Measurements from ENCODE around the gene NUDCD2. TPM values are rescaled to one million over a fixed set of nuclear protein-coding genes. Genes with fewer than 3 reads are reported as not detected.

NUDCD2 gene, protein sequence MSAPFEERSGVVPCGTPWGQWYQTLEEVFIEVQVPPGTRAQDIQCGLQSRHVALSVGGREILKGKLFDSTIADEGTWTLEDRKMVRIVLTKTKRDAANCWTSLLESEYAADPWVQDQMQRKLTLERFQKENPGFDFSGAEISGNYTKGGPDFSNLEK
- 10 to 100 TPM; 17.9 to 34.0 (median 27.1) TPM for total RNA-seq
- polyA plus RNA-seq = 10 to 100 TPM; 58.8 to 62.8 TPM
- total RNA-seq = 17.4 reads per million, percentile 47 among the genes with 10 or more reads in this experiment

DNA sequence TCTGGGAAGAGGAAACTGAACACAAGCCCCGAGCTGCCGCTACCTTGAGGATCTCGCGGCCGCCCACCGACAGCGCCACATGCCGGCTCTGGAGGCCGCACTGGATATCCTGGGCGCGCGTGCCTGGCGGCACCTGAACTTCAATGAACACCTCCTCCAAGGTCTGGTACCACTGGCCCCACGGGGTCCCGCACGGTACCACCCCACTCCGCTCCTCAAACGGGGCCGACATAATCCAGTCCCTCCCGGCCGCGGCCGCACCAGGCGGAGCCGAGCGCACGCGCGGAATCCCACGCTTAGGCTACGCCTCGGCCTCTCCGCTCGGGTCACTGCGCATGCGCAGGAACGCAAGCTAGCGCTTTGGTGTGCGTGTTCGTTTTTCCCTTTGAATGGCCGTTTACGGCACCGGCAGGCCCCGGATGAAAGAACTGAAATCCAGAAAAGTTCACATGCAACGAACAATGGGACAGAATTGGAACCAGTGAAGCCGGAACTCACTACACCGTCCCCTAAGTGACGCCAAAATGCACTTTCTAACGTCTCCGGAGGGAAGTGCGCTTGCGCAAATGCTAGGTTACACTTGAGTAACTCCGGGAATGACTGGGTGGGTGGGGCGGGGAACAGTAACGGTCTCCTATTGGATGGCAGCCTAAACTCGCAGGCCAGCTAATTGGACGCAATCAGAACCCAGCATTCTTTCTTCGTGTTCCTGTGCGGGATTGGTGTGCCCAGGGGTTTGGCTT lies at the start of gene NUDCD2:
Gene NUDCD2 (minus strand): TSS at position 284 of the 743 bp plus-strand sequence. CDS start 52 bp downstream, at position 232.
- peaks cover 6 to 24% (median 16%) of the 10 kb centered on the region in 5 donors for H3K36me3 Mint-ChIP-seq
- peaks cover 19 to 63% (median 54%) of the 10 kb centered on the region in 7 donors for H3K4me1 Mint-ChIP-seq
- no peaks in the 10 kb centered on the region for H3K27me3 ChIP-seq (ENCODE audit: control insufficient read depth in 2 of 2, insufficient read depth in 2 of 2, low read length in 2 of 2)

DNA sequence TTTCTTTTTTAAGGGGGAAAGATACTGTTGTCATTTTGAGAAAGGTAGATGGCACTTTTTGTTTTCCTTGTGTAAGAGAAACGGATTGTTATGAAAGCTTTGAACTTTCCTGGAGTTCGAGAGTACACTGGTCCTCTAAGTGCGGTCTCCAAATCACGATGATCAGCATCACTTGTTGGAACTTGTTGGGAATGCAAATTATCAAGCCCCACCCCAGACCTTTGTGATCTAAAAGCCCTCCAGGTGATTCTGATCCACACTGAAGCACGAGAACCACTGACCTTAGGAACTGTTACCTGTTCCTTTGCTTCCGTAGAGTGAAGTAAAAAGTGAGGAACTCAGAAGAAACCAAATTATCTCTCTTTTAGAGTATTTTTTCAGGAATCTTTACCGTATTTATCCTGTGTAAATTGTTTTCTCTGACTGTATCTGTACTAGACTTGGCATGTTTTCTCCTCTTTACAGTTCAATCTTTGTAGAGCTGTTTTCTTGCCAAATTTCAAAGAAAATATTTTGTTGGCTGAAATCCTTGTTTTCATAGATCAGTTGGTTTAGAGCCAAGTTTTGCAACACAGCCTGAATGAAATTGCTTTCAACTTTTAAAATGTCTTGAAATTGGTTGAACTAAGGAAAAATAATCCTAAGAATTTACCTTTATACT lies 49.5 kb upstream of the NUDCD2 start:
- Mint-ChIP-seq H3K27me3 (peaks cover 0 to 6% (median 0%) of the 10 kb centered on the region in 5 donors), H3K4me1 (peaks cover 40 to 75% (median 63%) of the 10 kb centered on the region in 7 donors), H3K36me3 (peaks cover 0 to 19% (median 9%) of the 10 kb centered on the region in 5 donors), H3K4me3 (peak overlapping the region; percentile 79 to 99 (median 98)), H3K27ac (peak overlapping the region; percentile 76 to 100 (median 99)), H3K9me3 (no peaks in the 10 kb centered on the region)
- DNase-seq = peak in 2 of 9 donors; percentile 8 to 19
- no peak for ATAC-seq
- Histone ChIP-seq H3K4me1 (ENCODE audit: control insufficient read depth in 2 of 2, insufficient read depth in 2 of 2, low read length in 2 of 2) (peaks cover 47% of the 10 kb centered on the region in 2 donors), H3K36me3 (ENCODE audit: control insufficient read depth in 2 of 3, insufficient read depth in 3 of 3, low read length in 3 of 3) (peaks cover 4 to 26% (median 8%) of the 10 kb centered on the region in 3 experiments), H3K9me3 (ENCODE audit: control insufficient read depth in 2 of 3, low read length in 3 of 3) (no peaks in the 10 kb centered on the region), H3K27me3 (ENCODE audit: control insufficient read depth in 2 of 2, insufficient read depth in 2 of 2, low read length in 2 of 2) (no peaks in the 10 kb centered on the region), H3K4me3 (ENCODE audit: low read length) (peak overlapping the region; percentile 46), H3K27ac (ENCODE audit: low read depth, low read length) (peak overlapping the region; percentile 93)
- intact Hi-C loops (cut with micrococcal nuclease) = no loop called here
- ChIA-PET POLR2A (interaction anchor here (0.8 to 9.6 kb wide), 4 partner anchors 31 to 78 kb away, joined by 3 to 238 read pairs (median 5); partner anchors contain the start of genes CCNG1, HMMR and NUDCD2), CTCF (no interaction called here)

More for the DNA sequence above, at the start of gene NUDCD2:
- Mint-ChIP-seq H3K9me3 (peaks cover 0 to 6% (median 0%) of the 10 kb centered on the region in 11 donors), H3K4me3 (peak within 1 kb of the TSS; percentile 90 to 99 (median 97)), H3K27me3 (no peaks in the 10 kb centered on the region), H3K27ac (peak within 1 kb of the TSS; percentile 99 to 100 (median 99))
- Histone ChIP-seq H3K27ac (ENCODE audit: low read depth, low read length) (peak within 1 kb of the TSS; percentile 98), H3K4me3 (ENCODE audit: low read length) (peak within 1 kb of the TSS; percentile 91), H3K36me3 (ENCODE audit: control insufficient read depth in 2 of 3, insufficient read depth in 3 of 3, low read length in 3 of 3) (peaks cover 0 to 9% (median 2%) of the 10 kb centered on the region in 3 experiments), H3K4me1 (ENCODE audit: control insufficient read depth in 2 of 2, insufficient read depth in 2 of 2, low read length in 2 of 2) (peaks cover 8 to 23% of the 10 kb centered on the region in 2 donors), H3K9me3 (ENCODE audit: control insufficient read depth in 2 of 3, low read length in 3 of 3) (no peaks in the 10 kb centered on the region)
- ChIA-PET CTCF (interaction anchor here (0.9 to 3.4 kb wide), 9 partner anchors 15 to 51 kb away, joined by 3 to 18 read pairs (median 4); partner anchors contain the start of genes CCNG1 and MAT2B), POLR2A (interaction anchor here (0.6 to 9.7 kb wide), 17 partner anchors 8 to 445 kb away, joined by 3 to 238 read pairs (median 6); partner anchors contain the start of genes CCNG1 and MAT2B)
- ATAC-seq (peak; percentile 89), DNase-seq (peak; percentile 94 to 99 (median 98))
- intact Hi-C loops (cut with micrococcal nuclease) = loop anchor here (1.0 kb wide), 4 partner anchors 10 to 45 kb away; partner anchors contain the start of genes CCNG1 (in 2 of the 2) and MAT2B (in 2 of the 2)

DNA sequence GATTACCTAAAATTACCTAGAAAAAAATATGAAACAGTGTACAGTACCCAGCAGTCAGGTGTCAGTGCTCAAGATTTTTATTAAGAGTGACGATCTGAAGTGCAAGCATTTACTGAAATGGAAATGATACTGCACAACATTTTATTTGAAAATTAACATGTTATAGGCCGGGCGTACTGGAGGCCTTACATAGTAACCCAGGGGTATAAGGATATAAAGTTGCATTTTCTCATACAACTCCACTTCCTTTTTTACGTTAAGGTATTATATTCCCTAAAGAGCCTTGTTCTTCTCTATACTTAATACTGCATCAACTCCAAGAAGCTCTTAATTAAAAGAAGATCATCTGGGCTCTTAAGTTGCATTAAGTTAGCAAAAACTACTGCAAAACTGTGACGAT lies 48.9 kb upstream of the NUDCD2 start:
- Mint-ChIP-seq H3K27ac (peak overlapping the region; percentile 76 to 100 (median 99)), H3K27me3 (peaks cover 0 to 6% (median 0%) of the 10 kb centered on the region in 5 donors), H3K4me1 (peaks cover 40 to 69% (median 68%) of the 10 kb centered on the region in 7 donors), H3K9me3 (no peaks in the 10 kb centered on the region), H3K4me3 (peak overlapping the region; percentile 79 to 99 (median 98)), H3K36me3 (peaks cover 0 to 19% (median 9%) of the 10 kb centered on the region in 5 donors)
- no peaks in the 10 kb centered on the region for H3K9me3 ChIP-seq (ENCODE audit: control insufficient read depth in 2 of 3, low read length in 3 of 3)
- peak in 1 of 9 donors; percentile 5 for DNase-seq
- no peak for ATAC-seq
- intact Hi-C loops (cut with micrococcal nuclease) = no loop called here
- no peaks in the 10 kb centered on the region for H3K27me3 ChIP-seq (ENCODE audit: control insufficient read depth in 2 of 2, insufficient read depth in 2 of 2, low read length in 2 of 2)
- H3K27ac ChIP-seq (ENCODE audit: low read depth, low read length) = peak overlapping the region; percentile 93
- H3K4me3 ChIP-seq (ENCODE audit: low read length) = peak overlapping the region; percentile 46
- ChIA-PET POLR2A (interaction anchor here (0.6 to 9.6 kb wide), 4 partner anchors 50 to 77 kb away, joined by 4 to 238 read pairs (median 5); partner anchors contain the start of genes CCNG1, HMMR and NUDCD2), CTCF (interaction anchor here (1.0 kb wide), 1 partner anchor 35 kb away, joined by 5 read pairs; no protein-coding TSS in a partner anchor)
- peaks cover 3 to 21% (median 5%) of the 10 kb centered on the region in 3 experiments for H3K36me3 ChIP-seq (ENCODE audit: control insufficient read depth in 2 of 3, insufficient read depth in 3 of 3, low read length in 3 of 3)
- H3K4me1 ChIP-seq (ENCODE audit: control insufficient read depth in 2 of 2, insufficient read depth in 2 of 2, low read length in 2 of 2) = peaks cover 47% of the 10 kb centered on the region in 2 donors

DNA sequence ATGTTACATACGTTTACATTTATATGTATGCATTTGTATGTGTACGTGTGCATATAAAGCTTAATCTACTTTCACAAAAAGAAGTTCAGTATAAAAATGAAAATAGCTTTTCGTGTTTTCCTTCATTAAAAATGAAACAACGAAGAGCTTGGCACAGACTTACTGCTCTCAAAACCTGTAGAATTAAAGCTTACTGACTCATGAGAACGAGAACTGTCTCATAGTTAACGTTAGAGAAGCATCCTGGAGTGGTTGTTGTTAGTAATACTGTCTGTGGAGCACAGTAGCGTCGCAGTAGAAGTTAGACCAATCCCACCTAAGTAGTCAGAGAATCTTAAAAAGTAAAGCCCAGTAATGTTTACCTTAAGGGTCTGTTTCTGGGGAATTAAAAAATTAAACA lies 46.8 kb upstream of the NUDCD2 start:
- CTCF ChIA-PET = interaction anchor here (0.6 to 1.7 kb wide), 2 partner anchors 52 to 60 kb away, joined by 3 to 4 read pairs; no protein-coding TSS in a partner anchor
- Histone ChIP-seq H3K27me3 (ENCODE audit: control insufficient read depth in 2 of 2, insufficient read depth in 2 of 2, low read length in 2 of 2) (no peaks in the 10 kb centered on the region), H3K4me1 (ENCODE audit: control insufficient read depth in 2 of 2, insufficient read depth in 2 of 2, low read length in 2 of 2) (peaks cover 33 to 39% of the 10 kb centered on the region in 2 donors), H3K9me3 (ENCODE audit: control insufficient read depth in 2 of 3, low read length in 3 of 3) (no peaks in the 10 kb centered on the region), H3K27ac (ENCODE audit: low read depth, low read length) (peak overlapping the region; percentile 93), H3K4me3 (ENCODE audit: low read length) (peak overlapping the region; percentile 85), H3K36me3 (ENCODE audit: control insufficient read depth in 2 of 3, insufficient read depth in 3 of 3, low read length in 3 of 3) (peaks cover 0 to under 1% (median 0%) of the 10 kb centered on the region in 3 experiments)
- H3K27ac Mint-ChIP-seq = peak overlapping the region; percentile 97 to 100 (median 99)
- H3K27me3 Mint-ChIP-seq = peaks cover 0 to 6% (median 0%) of the 10 kb centered on the region in 5 donors
- peak overlapping the region; percentile 84 to 99 (median 98) for H3K4me3 Mint-ChIP-seq
- no peak for ATAC-seq
- POLR2A ChIA-PET = interaction anchor here (0.9 to 9.6 kb wide), 6 partner anchors 15 to 69 kb away, joined by 3 to 238 read pairs (median 10); partner anchors contain the start of genes CCNG1, HMMR and NUDCD2
- peaks cover 37 to 65% (median 58%) of the 10 kb centered on the region in 7 donors for H3K4me1 Mint-ChIP-seq
- intact Hi-C loops (cut with micrococcal nuclease) = loop anchor here in 1 of 2 donors (1.0 kb wide), 2 partner anchors 12 to 58 kb away; no protein-coding TSS in a partner anchor
- peaks cover 0 to 11% (median 4%) of the 10 kb centered on the region in 5 donors for H3K36me3 Mint-ChIP-seq
- no peaks in the 10 kb centered on the region for H3K9me3 Mint-ChIP-seq
- peak in 3 of 9 donors; percentile 11 to 29 (median 23) for DNase-seq

DNA sequence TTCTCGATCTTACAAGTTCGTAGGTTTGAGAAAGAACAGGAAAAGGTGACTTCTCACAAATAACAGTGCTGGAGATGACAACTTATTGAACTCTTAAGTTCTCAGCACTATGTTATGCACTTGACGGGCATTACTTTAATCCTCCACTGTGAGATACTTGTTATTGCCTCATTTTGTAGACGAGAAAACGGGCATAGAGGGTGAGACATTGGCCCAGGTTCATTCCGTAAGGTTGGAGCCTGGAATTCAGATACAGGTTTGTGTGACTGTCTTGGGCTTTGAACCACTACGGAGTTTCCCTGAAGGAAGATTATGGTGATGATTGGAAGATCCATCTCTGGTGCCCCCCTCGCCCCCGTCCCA lies 46.2 kb upstream of the NUDCD2 start:
- H3K27me3 Mint-ChIP-seq = peaks cover 0 to 6% (median 0%) of the 10 kb centered on the region in 5 donors
- Histone ChIP-seq H3K4me1 (ENCODE audit: control insufficient read depth in 2 of 2, insufficient read depth in 2 of 2, low read length in 2 of 2) (peaks cover 31 to 37% of the 10 kb centered on the region in 2 donors), H3K27ac (ENCODE audit: low read depth, low read length) (peak overlapping the region; percentile 93), H3K27me3 (ENCODE audit: control insufficient read depth in 2 of 2, insufficient read depth in 2 of 2, low read length in 2 of 2) (no peaks in the 10 kb centered on the region), H3K36me3 (ENCODE audit: control insufficient read depth in 2 of 3, insufficient read depth in 3 of 3, low read length in 3 of 3) (no peaks in the 10 kb centered on the region), H3K4me3 (ENCODE audit: low read length) (peak overlapping the region; percentile 85), H3K9me3 (ENCODE audit: control insufficient read depth in 2 of 3, low read length in 3 of 3) (no peaks in the 10 kb centered on the region)
- peak overlapping the region; percentile 97 to 100 (median 99) for H3K27ac Mint-ChIP-seq
- intact Hi-C loops (cut with micrococcal nuclease) = loop anchor here in 1 of 2 donors (1.0 kb wide), 2 partner anchors 12 to 58 kb away; no protein-coding TSS in a partner anchor
- ChIA-PET CTCF (interaction anchor here (0.6 to 2.1 kb wide), 2 partner anchors 33 to 60 kb away, joined by 3 to 6 read pairs; no protein-coding TSS in a partner anchor), POLR2A (interaction anchor here (0.8 to 9.6 kb wide), 16 partner anchors 8 to 71 kb away, joined by 3 to 238 read pairs (median 6); partner anchors contain the start of genes CCNG1, HMMR and NUDCD2)
- peak; percentile 10 for ATAC-seq
- peak overlapping the region; percentile 84 to 99 (median 98) for H3K4me3 Mint-ChIP-seq
- peaks cover 0 to 10% (median 4%) of the 10 kb centered on the region in 5 donors for H3K36me3 Mint-ChIP-seq
- H3K4me1 Mint-ChIP-seq = peaks cover 34 to 63% (median 54%) of the 10 kb centered on the region in 7 donors
- H3K9me3 Mint-ChIP-seq = no peaks in the 10 kb centered on the region
- DNase-seq = peak in 1 of 9 donors; percentile 23

Data from naive thymus-derived CD4-positive, alpha-beta T cell (primary cell).